Thoracic aorta (tissue), 2 donors: ENCODE data around the gene DCLK2. TPM values are rescaled to one million over a fixed set of nuclear protein-coding genes. Genes with fewer than 3 reads are reported as not detected.

Experiments
- ATAC-seq: fragments of 150-250 bp; one replicate; pipeline ENCODE4 v1.8.0; 2017; ENCODE audit warnings: low read depth; ENCODE audit not compliant: insufficient number of reproducible peaks, low FRiP score
- DNase-seq: peaks from one replicate; pipeline ENCODE4 v3.0.0-alpha.2; 2020; ENCODE audit warnings: low spot score
- H3K27ac ChIP-seq, 2 donors: fragments of 200-600 bp; sonication (generic); 1 replicate in 1 of 2; 2 replicates in 1 of 2; pipeline ENCODE4 v1.5.1; 2016; ENCODE audit warnings: mild to moderate bottlenecking in 2 of 2, moderate library complexity in 2 of 2
- H3K27me3 ChIP-seq: fragments of 200-600 bp; sonication (generic); replicated peaks from 2 replicates; pipeline ENCODE4 v1.6.0; 2016; ENCODE audit warnings: mild to moderate bottlenecking; ENCODE audit not compliant: insufficient read depth
- H3K36me3 ChIP-seq: fragments of 200-600 bp; sonication (generic); one replicate; pipeline ENCODE4 v1.5.1; 2016
- H3K4me1 ChIP-seq, 2 donors: fragments of 200-600 bp; sonication (generic); 1 replicate in 1 of 2; 2 replicates in 1 of 2; pipeline versions ENCODE4 v1.5.1 to v1.6.0; 2016; ENCODE audit warnings: low read depth in 2 of 2, mild to moderate bottlenecking in 1 of 2; ENCODE audit not compliant: control insufficient read depth in 1 of 2
- H3K4me3 ChIP-seq: fragments of 200-600 bp; sonication (generic); 2 replicates; pipeline ENCODE4 v1.5.1; 2016; ENCODE audit warnings: mild to moderate bottlenecking
- H3K9me3 ChIP-seq: fragments of 200-600 bp; sonication (generic); 2 replicates; pipeline ENCODE4 v1.5.1; 2016
- total RNA-seq, 2 donors: library from RNA; depleted of rRNA; stranded (reverse); fragments of >200 nt; gene quantifications; one replicate each; pipeline versions ENCODE4 v1.1.0 to v1.2.3, GENCODE V29; 2016
- TF ChIP-seq, protein P1 (sequence below): fragments of 200-600 bp; sonication (generic); IDR thresholded peaks from one replicate; pipeline ENCODE4 v1.5.1; 2019; ENCODE audit warnings: antibody characterized with exemption

DCLK2 gene
- total RNA-seq, 2 donors from 2014 or later: 18.3 to 32.2 TPM

- no peak overlapping the region for H3K27ac ChIP-seq
Measured at GRCh38 chr4:150256841-150257730, 178.8 kb downstream of the DCLK2 start.

DNA sequence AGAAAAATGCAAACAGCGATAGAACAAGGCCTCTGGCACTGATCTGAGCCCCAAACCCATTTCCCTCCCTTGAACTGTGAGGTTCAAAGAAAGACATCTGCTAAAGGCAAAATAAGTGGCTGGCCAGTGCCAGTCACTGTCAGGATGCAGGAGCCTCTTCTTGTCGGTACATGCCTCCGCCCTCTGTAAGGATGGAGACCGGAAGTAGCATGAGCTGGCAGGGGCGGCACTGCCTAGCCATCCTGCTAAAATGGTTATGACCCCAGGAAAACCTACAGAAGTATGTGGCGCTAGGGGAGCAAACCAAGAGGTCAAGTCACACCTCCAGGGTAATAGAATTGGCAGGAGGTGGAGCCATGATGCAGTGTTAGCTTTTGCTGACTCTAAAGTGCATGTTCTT, 180.3 kb downstream of the DCLK2 start:
- peaks cover 0 to 11% of the 10 kb centered on the region in 2 donors for H3K4me1 ChIP-seq
- no peaks in the 10 kb centered on the region for H3K27me3 ChIP-seq
- DNase-seq (no peak), ATAC-seq (no peak)
- TF ChIP-seq, protein P1, sequence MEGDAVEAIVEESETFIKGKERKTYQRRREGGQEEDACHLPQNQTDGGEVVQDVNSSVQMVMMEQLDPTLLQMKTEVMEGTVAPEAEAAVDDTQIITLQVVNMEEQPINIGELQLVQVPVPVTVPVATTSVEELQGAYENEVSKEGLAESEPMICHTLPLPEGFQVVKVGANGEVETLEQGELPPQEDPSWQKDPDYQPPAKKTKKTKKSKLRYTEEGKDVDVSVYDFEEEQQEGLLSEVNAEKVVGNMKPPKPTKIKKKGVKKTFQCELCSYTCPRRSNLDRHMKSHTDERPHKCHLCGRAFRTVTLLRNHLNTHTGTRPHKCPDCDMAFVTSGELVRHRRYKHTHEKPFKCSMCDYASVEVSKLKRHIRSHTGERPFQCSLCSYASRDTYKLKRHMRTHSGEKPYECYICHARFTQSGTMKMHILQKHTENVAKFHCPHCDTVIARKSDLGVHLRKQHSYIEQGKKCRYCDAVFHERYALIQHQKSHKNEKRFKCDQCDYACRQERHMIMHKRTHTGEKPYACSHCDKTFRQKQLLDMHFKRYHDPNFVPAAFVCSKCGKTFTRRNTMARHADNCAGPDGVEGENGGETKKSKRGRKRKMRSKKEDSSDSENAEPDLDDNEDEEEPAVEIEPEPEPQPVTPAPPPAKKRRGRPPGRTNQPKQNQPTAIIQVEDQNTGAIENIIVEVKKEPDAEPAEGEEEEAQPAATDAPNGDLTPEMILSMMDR: no peak
- no peak overlapping the region for H3K27ac ChIP-seq
- H3K4me3 ChIP-seq: no peak overlapping the region
- no peaks in the 10 kb centered on the region for H3K9me3 ChIP-seq
- peaks cover 6% of the 10 kb centered on the region for H3K36me3 ChIP-seq

More at GRCh38 chr4:150256841-150257730, 178.8 kb downstream of the DCLK2 start:
- Histone ChIP-seq H3K4me1 (peaks cover 0 to 11% of the 10 kb centered on the region in 2 donors), H3K4me3 (no peak overlapping the region), H3K36me3 (peaks cover 6% of the 10 kb centered on the region), H3K27me3 (no peaks in the 10 kb centered on the region), H3K9me3 (no peaks in the 10 kb centered on the region)
- TF ChIP-seq, protein P1: no peak
- no peak for DNase-seq
- ATAC-seq: no peak

GRCh38 chr4:150259861-150260567, 181.8 kb downstream of the DCLK2 start:
- no peaks in the 10 kb centered on the region for H3K27me3 ChIP-seq
- H3K36me3 ChIP-seq: peaks cover 6% of the 10 kb centered on the region
- H3K9me3 ChIP-seq: no peaks in the 10 kb centered on the region
- ATAC-seq (no peak), DNase-seq (no peak)
- H3K4me1 ChIP-seq: peaks cover 0 to 11% of the 10 kb centered on the region in 2 donors
- TF ChIP-seq, protein P1: no peak
- no peak overlapping the region for H3K4me3 ChIP-seq
- H3K27ac ChIP-seq: no peak overlapping the region

GRCh38 chr4:150261571-150261970, 183.3 kb downstream of the DCLK2 start:
- TF ChIP-seq, protein P1: no peak
- no peak for DNase-seq

DNA sequence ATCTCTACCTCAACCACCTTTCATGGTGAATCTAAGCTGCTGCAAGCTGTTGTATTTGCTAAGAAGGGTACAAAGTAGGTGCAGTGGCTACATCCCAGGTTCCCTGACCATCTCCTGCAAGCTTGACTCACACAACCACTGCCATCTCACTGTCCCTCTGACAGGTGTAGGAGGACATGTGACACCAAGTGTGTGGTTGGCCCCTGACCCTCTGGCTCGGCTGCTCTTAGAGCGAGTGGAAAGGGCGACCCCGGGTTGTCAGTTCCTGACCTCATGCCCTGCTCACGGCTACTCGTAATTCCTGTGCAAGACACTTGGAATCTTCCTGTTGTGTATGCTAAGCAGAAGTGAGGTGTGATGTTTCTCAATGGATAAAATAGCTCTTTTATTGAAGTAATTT, 184.4 kb downstream of the DCLK2 start:
- peaks cover 0 to 11% of the 10 kb centered on the region in 2 donors for H3K4me1 ChIP-seq
- H3K27ac ChIP-seq: no peak overlapping the region
- TF ChIP-seq, protein P1: no peak
- ATAC-seq: no peak
- peaks cover 6% of the 10 kb centered on the region for H3K36me3 ChIP-seq
- H3K4me3 ChIP-seq: no peak overlapping the region
- no peak for DNase-seq
- no peaks in the 10 kb centered on the region for H3K9me3 ChIP-seq
- no peaks in the 10 kb centered on the region for H3K27me3 ChIP-seq

More at GRCh38 chr4:150261571-150261970, 183.3 kb downstream of the DCLK2 start:
- H3K27me3 ChIP-seq: no peaks in the 10 kb centered on the region
- H3K4me1 ChIP-seq: peaks cover 0 to 11% of the 10 kb centered on the region in 2 donors
- H3K4me3 ChIP-seq: no peak overlapping the region
- H3K9me3 ChIP-seq: no peaks in the 10 kb centered on the region
- H3K27ac ChIP-seq: no peak overlapping the region
- peaks cover 6% of the 10 kb centered on the region for H3K36me3 ChIP-seq
- ATAC-seq: no peak
